T-helper 2 cell treated with Interferon-gamma antibody and Interleukin-4, amounts not matched to agents 5 μg/mL and 100 μg/mL, for 36 hours (primary cell): ENCODE results near the gene RPS6KA3.

Experiments used
- DNase-seq: peaks from one replicate; pipeline ENCODE4 v3.0.0; 2021; ENCODE audit warnings: low spot score
- H3K27ac Mint-ChIP-seq: one replicate; pipeline ENCODE4 v1.8.0; 2021; ENCODE audit warnings: mild to moderate bottlenecking, mixed read lengths
- H3K27me3 Mint-ChIP-seq: one replicate; pipeline ENCODE4 v1.8.0; 2021; ENCODE audit warnings: low read depth, mixed read lengths
- H3K36me3 Mint-ChIP-seq: one replicate; pipeline ENCODE4 v1.8.0; 2021; ENCODE audit warnings: low read depth, mixed read lengths
- H3K4me1 Mint-ChIP-seq: one replicate; pipeline ENCODE4 v1.8.0; 2021; ENCODE audit warnings: low read depth, mixed read lengths
- H3K4me3 Mint-ChIP-seq: one replicate; pipeline ENCODE4 v1.8.0; 2022; ENCODE audit warnings: mild to moderate bottlenecking, moderate library complexity, mixed read lengths
- H3K9me3 Mint-ChIP-seq: one replicate; pipeline ENCODE4 v1.8.0; 2021; ENCODE audit warnings: mixed read lengths

Gene RPS6KA3

GRCh38 chrX:20101934-20102581, 164.7 kb downstream of the RPS6KA3 start:
- H3K27me3 Mint-ChIP-seq, result no peaks in the 10 kb centered on the region
- H3K27ac Mint-ChIP-seq, result no peak overlapping the region
- H3K4me3 Mint-ChIP-seq, result no peak overlapping the region
- H3K9me3 Mint-ChIP-seq, result no peaks in the 10 kb centered on the region
- DNase-seq, result no peak
- no peaks in the 10 kb centered on the region for H3K4me1 Mint-ChIP-seq
- no peaks in the 10 kb centered on the region for H3K36me3 Mint-ChIP-seq
